Activated naive CD4-positive, alpha-beta T cell treated with anti-CD3 and anti-CD28 coated beads for 36 hours (primary cell): ENCODE results near the gene SNTA1. TPM values are rescaled to one million over a fixed set of nuclear protein-coding genes. Genes with fewer than 3 reads are reported as not detected.
"Not testable (repeated sequence)": the region's sequence is repeated elsewhere in the genome, so short reads cannot be mapped to it uniquely, and the experiment has no call there.

ENCODE experiments used
- CTCF ChIA-PET: fragments of 350-600 bp; sonication (Branson Sonifier 250); formaldehyde crosslinking; loops from one replicate; lab custom pipeline; 2021; ENCODE audit warnings: antibody characterized with exemption; lab: Charles Lee
- DNase-seq: peaks from one replicate; pipeline ENCODE4 v3.0.0-alpha.2; 2020
- H3K27ac Mint-ChIP-seq: one replicate; pipeline ENCODE4 v1.8.0; 2021; ENCODE audit warnings: mild to moderate bottlenecking, mixed read lengths
- H3K27me3 Mint-ChIP-seq: one replicate; pipeline ENCODE4 v1.8.0; 2021; ENCODE audit warnings: low read depth, mixed read lengths
- H3K36me3 Mint-ChIP-seq: one replicate; pipeline ENCODE4 v1.8.0; 2021; ENCODE audit warnings: low read depth, mixed read lengths
- H3K4me1 Mint-ChIP-seq: one replicate; pipeline ENCODE4 v1.8.0; 2021; ENCODE audit warnings: low read depth, mixed read lengths
- H3K4me3 Mint-ChIP-seq: one replicate; pipeline ENCODE4 v1.8.0; 2021; ENCODE audit warnings: mild to moderate bottlenecking, moderate library complexity, mixed read lengths
- H3K9me3 Mint-ChIP-seq: one replicate; pipeline ENCODE4 v1.8.0; 2021; ENCODE audit warnings: mixed read lengths
- intact Hi-C: fragments of 100-400 bp; cut with micrococcal nuclease; formaldehyde crosslinking; loops from one replicate; pipeline ENCODE4 v1.15.1; 2023
- total RNA-seq, 2 experiments: library from RNA; stranded (reverse); gene quantifications; one replicate each; pipeline ENCODE4 v1.2.3, GENCODE V29; 2021

Gene SNTA1
- total RNA-seq, 2 experiments from 2014 or later = 2.6 to 2.9 TPM

GRCh38 chr20:33441142-33441955 lies 2.2 kb downstream of the SNTA1 start:
- Mint-ChIP-seq H3K27me3 (no peaks in the 10 kb centered on the region), H3K27ac (no peak overlapping the region), H3K4me3 (no peak overlapping the region), H3K4me1 (peaks cover 10% of the 10 kb centered on the region), H3K36me3 (no peaks in the 10 kb centered on the region), H3K9me3 (no peaks in the 10 kb centered on the region)
- intact Hi-C loops = loop anchor here (5.0 to 10.0 kb wide), 4 partner anchors 226 to 673 kb away; partner anchors contain the start of genes ACTL10, EIF2S2, RALY and ZNF341
- no peak for DNase-seq
- CTCF ChIA-PET = interaction anchor here (1.3 kb wide), 1 partner anchor 9 kb away, joined by 4 read pairs; no protein-coding TSS in a partner anchor

GRCh38 chr20:33440562-33440961 lies 3.0 kb downstream of the SNTA1 start:
- DNase-seq, H3K36me3 Mint-ChIP-seq, H3K9me3 Mint-ChIP-seq, H3K27ac Mint-ChIP-seq, H3K4me3 Mint-ChIP-seq, H3K27me3 Mint-ChIP-seq: not testable (repeated sequence)
- intact Hi-C loops = loop anchor here (5.0 to 10.0 kb wide), 4 partner anchors 227 to 674 kb away; partner anchors contain the start of genes ACTL10, EIF2S2, RALY and ZNF341
- peaks cover 10% of the 10 kb centered on the region for H3K4me1 Mint-ChIP-seq
- CTCF ChIA-PET = interaction anchor here (1.3 kb wide), 1 partner anchor 8 kb away, joined by 4 read pairs; no protein-coding TSS in a partner anchor

GRCh38 chr20:33438481-33438880 lies 5.1 kb downstream of the SNTA1 start:
- Mint-ChIP-seq H3K27me3 (no peaks in the 10 kb centered on the region), H3K9me3 (no peaks in the 10 kb centered on the region), H3K27ac (no peak overlapping the region), H3K4me1 (no peaks in the 10 kb centered on the region), H3K36me3 (no peaks in the 10 kb centered on the region), H3K4me3 (no peak overlapping the region)
- no peak for DNase-seq
- CTCF ChIA-PET = interaction anchor here (0.5 kb wide), 1 partner anchor 339 kb away, joined by 4 read pairs; no protein-coding TSS in a partner anchor
- intact Hi-C loops = no loop called here

GRCh38 chr20:33437141-33437911 lies 6.2 kb downstream of the SNTA1 start:
- intact Hi-C loops = no loop called here
- CTCF ChIA-PET = no interaction called here
- DNase-seq = no peak
- H3K4me1 Mint-ChIP-seq = no peaks in the 10 kb centered on the region
- H3K9me3 Mint-ChIP-seq = no peaks in the 10 kb centered on the region
- no peaks in the 10 kb centered on the region for H3K36me3 Mint-ChIP-seq
- no peaks in the 10 kb centered on the region for H3K27me3 Mint-ChIP-seq
- H3K27ac Mint-ChIP-seq = no peak overlapping the region
- H3K4me3 Mint-ChIP-seq = no peak overlapping the region

- no peaks in the 10 kb centered on the region for H3K9me3 Mint-ChIP-seq
- intact Hi-C loops = no loop called here
- H3K27me3 Mint-ChIP-seq = no peaks in the 10 kb centered on the region
- H3K4me1 Mint-ChIP-seq = no peaks in the 10 kb centered on the region
- no peak overlapping the region for H3K4me3 Mint-ChIP-seq
- CTCF ChIA-PET = no interaction called here
- DNase-seq = no peak
- H3K27ac Mint-ChIP-seq = no peak overlapping the region
- H3K36me3 Mint-ChIP-seq = no peaks in the 10 kb centered on the region
Measured at GRCh38 chr20:33434434-33434833, 9.1 kb downstream of the SNTA1 start.

- Mint-ChIP-seq H3K9me3 (no peaks in the 10 kb centered on the region), H3K36me3 (no peaks in the 10 kb centered on the region), H3K27me3 (no peaks in the 10 kb centered on the region), H3K4me3 (no peak overlapping the region), H3K27ac (no peak overlapping the region), H3K4me1 (no peaks in the 10 kb centered on the region)
- CTCF ChIA-PET = no interaction called here
- intact Hi-C loops = no loop called here
- DNase-seq = no peak
Measured at GRCh38 chr20:33433465-33434234, 9.9 kb downstream of the SNTA1 start.

- Mint-ChIP-seq H3K9me3 (no peaks in the 10 kb centered on the region), H3K4me3 (no peak overlapping the region), H3K36me3 (no peaks in the 10 kb centered on the region), H3K27ac (no peak overlapping the region), H3K27me3 (no peaks in the 10 kb centered on the region), H3K4me1 (no peaks in the 10 kb centered on the region)
- intact Hi-C loops = no loop called here
- DNase-seq = no peak
- CTCF ChIA-PET = interaction anchor here (1.0 kb wide), 1 partner anchor 9 kb away, joined by 4 read pairs; no protein-coding TSS in a partner anchor
Measured at GRCh38 chr20:33431797-33432381, 11.7 kb downstream of the SNTA1 start.

- H3K4me3 Mint-ChIP-seq, H3K4me1 Mint-ChIP-seq, H3K27ac Mint-ChIP-seq, H3K9me3 Mint-ChIP-seq, H3K36me3 Mint-ChIP-seq, H3K27me3 Mint-ChIP-seq, DNase-seq, intact Hi-C loops, CTCF ChIA-PET: not testable (repeated sequence)
Measured at GRCh38 chr20:33423875-33424274, 19.7 kb downstream of the SNTA1 start.

GRCh38 chr20:33423141-33423834 lies 20.3 kb downstream of the SNTA1 start:
- Mint-ChIP-seq H3K27ac (no peak overlapping the region), H3K27me3 (no peaks in the 10 kb centered on the region), H3K4me1 (no peaks in the 10 kb centered on the region), H3K9me3 (no peaks in the 10 kb centered on the region), H3K36me3 (no peaks in the 10 kb centered on the region), H3K4me3 (no peak overlapping the region)
- DNase-seq = no peak
- intact Hi-C loops = no loop called here
- CTCF ChIA-PET = no interaction called here

GRCh38 chr20:33419140-33419974 lies 24.2 kb downstream of the SNTA1 start:
- Mint-ChIP-seq H3K4me3 (no peak overlapping the region), H3K27ac (no peak overlapping the region), H3K9me3 (no peaks in the 10 kb centered on the region), H3K4me1 (no peaks in the 10 kb centered on the region), H3K27me3 (no peaks in the 10 kb centered on the region), H3K36me3 (no peaks in the 10 kb centered on the region)
- DNase-seq = no peak
- intact Hi-C loops = no loop called here
- CTCF ChIA-PET = no interaction called here

GRCh38 chr20:33418033-33418432 lies 25.5 kb downstream of the SNTA1 start:
- Mint-ChIP-seq H3K9me3 (no peaks in the 10 kb centered on the region), H3K4me3 (no peak overlapping the region), H3K27me3 (no peaks in the 10 kb centered on the region), H3K4me1 (no peaks in the 10 kb centered on the region), H3K36me3 (no peaks in the 10 kb centered on the region), H3K27ac (no peak overlapping the region)
- intact Hi-C loops = no loop called here
- DNase-seq = no peak
- CTCF ChIA-PET = interaction anchor here (0.7 kb wide), 2 partner anchors 36 to 204 kb away, joined by 3 to 4 read pairs; no protein-coding TSS in a partner anchor
